Activated CD4-positive, alpha-beta T cell treated with anti-CD3 and anti-CD28 coated beads for 24 hours (primary cell): Measurements from ENCODE around the gene MED29.

Experiments used
- DNase-seq, 2 donors: peaks; one replicate each; pipeline ENCODE4 v3.0.0-alpha.2; 2020; ENCODE audit warnings: low read depth in 2 of 2

Gene MED29

DNA sequence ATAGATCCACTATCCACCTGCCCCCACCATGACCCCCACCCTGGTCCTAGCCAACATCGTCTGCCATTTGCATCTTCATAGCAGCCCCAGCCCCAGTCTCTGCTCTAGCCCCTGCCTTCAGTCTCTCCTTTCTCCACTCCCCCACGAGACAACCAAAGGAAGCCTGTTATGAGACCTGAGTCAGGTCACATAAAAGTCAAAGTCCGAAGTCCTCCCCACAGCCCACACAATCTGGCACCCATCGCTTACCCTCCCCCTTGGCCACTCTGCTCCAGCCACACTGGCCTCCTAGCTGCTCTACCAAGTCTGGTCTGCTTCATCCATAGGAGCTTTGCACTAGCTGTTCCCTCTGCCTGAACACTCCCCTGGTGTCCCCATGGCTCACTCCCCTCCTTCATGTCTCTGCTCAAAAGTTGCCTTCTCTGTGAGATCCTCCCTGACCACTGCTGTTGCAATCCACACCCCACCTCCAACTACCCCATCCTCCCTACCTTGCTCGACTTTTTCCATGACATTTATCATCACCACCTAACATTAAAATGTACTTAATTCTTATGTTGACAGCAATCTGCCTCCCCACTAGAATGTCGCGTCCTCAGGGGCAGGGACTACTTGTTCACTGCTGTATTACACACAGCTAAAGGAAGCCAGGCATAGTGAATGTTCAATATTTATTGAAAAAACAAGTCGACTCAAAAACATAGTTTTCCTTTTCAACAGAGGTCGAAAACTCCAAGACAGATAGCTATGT lies 20.1 kb downstream of the MED29 start:
- no peak for DNase-seq

DNA sequence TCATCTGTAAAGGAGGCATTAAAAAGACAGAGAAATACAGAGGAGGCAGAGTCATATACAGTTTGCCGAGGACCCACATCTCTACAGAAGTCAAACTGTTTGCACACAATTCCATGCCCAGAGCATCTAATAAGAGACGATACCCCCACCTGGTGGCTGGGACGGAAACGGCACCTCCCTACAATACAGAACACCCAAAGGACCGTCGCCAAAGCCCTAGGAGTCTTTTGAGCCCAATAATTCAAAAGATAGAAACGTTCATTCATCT lies 20.6 kb downstream of the MED29 start:
- DNase-seq: peak; percentile 86 to 89

DNA sequence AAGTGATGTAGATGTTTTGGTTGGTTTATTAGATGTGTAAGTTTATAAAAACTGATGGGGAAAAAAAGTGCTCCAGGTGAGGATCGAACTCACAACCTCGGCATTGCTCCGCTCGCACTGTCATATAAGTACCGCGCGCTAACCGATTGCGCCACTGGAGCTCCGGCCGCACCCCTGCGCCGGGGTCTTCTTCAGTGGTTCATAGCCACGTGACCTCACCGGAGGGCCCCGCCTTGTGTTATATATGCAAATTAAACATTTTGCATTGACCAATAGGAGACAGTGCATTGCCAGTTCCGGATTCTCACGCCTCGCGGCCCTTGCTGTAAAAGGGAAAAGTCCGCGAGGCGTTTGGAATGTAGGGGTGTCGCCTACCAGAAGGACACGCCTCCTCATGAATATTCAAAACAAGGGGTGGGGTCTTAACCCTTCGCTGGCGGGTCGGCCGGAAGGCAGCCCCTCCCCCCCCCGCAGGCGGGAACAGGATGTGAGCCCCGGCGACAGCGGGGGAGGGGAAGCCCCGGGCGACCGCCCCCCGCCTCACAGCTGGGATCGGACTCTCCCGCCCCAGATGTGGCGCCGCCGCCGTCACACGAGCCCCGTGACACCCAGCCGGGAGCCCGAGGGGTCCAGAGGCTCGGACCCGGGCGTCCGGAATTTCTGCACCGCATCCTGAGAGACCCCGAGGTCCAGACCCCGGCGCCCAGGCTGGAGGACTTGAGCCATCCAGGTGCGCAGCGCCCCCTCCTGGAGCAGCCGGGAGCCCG lies 21.1 kb downstream of the MED29 start, which contains the start of gene PLEKHG2:
Gene PLEKHG2, plus strand, starts transcription at position 570 of the 767 bp plus-strand sequence. CDS start 1,418 bp downstream, outside the sequence.
- peak; percentile 95 to 96 for DNase-seq

DNA sequence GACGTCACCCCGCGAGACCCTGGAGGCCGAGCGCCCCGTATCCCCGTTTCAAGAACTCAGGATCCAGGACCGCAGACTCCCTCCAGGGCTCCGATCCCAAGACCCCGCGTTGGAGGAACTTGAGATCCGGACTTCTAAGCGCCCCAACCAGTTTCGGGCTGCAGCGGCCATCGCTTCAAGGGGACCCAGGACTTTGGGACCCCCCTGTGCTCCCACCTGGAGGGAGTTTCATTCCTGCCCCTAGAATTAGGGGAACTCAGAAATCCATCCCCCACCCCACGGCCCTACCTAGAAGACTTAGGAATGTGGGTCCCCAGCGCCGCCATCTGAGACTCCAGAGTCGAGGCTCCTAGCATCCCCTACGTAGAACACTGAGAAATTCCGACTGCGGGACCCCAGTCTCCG lies 21.7 kb downstream of the MED29 start:
- no peak for DNase-seq

DNA sequence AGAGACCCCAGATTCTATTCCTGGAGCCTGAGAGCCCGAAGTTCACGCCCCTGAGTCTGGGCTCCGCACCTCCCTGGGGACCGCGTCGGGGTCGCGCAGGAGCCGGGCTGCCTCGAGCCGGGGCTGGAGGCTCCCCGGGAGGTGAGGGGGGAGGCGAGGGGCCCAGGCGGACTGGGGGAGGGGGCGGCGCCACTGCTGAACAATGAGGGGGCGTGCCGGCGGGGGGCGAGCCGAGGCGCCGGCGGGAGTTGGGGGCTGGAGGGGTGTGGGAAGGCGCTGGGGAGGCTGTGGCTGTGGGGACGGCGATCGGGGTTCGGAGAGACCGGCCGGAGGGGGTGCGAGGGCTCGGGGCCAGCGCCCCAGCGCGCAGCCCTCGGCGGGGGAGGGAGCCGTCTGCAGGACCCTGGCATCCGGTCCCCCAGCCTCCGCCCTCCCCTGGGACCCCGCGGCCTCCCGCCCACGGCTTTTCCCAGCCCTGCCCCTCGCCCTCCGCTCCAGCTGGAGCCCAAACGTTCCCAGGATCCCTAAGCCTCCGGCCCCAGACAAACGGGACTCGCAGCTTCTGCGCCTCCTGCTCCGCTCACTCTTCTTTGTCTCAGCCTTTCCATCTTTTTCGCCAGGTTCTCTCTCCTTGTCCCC lies 22.2 kb downstream of the MED29 start:
- no peak for DNase-seq

DNA sequence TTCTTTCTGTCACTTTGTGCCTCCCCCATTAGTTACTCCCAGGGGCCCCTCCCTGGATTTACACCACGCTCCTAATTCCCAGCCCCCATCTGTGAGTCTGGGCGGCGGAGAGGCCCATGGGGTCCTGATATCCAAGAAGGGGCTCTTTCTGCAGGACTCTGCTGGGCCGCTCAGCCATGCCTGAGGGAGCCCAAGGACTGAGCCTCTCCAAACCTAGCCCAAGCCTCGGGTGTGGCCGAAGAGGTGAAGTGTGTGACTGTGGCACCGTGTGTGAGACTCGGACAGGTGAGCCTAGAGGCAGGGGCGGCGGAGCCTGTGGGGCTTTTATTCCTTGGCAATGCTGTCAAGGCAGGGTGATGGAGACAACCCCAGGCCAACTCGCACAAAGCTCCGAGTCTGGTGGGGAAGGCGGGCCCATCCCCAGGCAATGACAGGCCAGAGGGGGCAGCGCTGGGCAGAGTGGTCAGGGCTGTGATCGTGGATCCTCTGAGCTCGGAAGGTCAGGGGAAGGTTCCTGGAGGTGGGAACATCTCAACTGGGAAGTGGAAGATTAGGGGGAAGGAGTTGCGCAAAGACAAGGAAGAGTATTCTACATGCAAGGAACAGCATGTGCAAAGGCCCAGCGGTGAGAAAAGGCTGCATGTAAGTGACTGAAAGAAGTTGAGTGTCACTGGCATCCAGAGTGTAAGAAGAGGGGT lies 22.9 kb downstream of the MED29 start:
- DNase-seq: no peak

DNA sequence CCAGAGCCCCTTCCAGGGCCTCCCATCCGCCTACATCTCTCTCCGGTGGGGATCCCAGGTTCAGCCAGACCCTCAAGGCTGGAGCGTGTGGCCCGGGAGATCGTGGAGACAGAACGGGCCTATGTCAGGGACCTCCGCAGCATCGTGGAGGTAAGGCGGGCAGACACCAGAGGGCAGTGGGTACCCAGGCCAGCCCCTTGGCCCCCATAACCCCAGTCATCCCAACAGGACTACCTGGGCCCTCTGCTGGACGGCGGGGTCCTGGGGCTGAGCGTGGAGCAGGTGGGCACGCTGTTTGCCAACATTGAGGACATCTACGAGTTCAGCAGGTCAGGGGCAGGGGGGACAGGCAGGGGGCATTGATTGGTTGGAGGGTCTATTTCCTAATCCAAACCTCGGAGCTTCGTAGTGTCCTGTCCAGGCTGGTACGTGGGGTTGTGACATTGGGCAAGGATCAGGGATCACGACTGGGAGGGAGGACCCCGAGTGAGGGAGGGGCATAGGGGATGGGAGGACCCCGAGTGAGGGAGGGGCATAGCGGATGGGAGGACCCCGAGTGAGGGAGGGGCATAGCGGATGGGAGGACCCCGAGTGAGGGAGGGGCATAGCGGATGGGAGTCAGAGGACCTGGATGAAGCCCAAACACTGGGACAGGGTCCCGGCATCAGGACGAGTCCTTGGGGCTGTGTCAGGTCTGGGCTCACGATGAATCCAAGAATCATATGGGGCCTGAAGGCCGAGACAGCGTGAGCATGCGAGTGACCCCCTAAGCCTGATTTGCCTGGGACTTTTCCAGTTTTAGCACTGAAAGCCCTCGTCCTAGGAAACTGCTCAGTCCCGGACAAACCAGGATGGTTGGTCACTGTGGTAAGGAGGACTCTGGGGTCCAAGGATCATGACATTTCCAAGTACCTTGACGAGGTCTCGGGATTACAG lies 24.2 kb downstream of the MED29 start:
- DNase-seq: no peak

DNA sequence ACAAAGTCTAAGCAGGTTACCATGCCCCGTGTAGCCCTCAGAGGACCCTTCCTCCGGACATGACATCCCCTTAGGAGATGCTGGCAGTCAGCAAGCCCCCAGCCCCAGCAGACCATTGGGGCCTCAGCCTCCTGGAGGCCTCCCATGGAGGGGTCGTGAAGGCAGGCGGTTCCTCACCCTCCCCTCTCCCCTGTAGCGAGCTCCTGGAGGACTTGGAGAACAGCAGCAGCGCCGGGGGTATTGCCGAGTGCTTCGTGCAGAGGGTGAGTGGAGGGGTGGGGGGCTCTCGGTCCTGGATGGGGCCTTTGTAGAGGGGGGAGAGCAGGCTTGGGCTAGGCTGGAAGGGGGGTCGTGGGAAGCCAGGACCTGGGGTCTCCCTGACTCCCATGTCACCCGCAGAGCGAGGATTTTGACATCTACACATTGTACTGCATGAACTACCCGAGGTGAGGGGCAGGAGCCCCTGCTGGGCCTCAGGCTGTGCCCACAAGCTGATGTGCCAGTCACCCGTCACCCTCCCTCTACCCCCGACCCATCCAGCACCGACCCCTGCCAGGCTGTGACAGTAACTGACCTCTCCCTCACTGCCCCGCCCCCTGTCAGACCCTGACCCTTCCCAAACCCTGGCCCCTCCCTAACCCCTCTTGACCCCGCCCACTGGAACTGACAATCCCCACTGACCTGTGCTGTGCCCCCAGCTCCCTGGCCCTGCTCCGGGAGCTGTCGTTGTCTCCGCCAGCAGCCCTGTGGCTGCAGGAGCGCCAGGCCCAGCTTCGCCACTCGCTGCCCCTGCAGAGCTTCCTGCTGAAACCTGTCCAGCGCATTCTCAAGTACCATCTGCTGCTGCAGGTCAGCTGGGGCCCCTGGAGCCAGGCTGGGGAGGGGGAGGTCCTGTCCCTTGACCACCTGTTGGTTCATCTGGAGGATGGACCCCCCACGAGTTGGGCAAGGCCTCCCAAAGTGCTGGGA lies 25.3 kb downstream of the MED29 start:
- DNase-seq: no peak

DNA sequence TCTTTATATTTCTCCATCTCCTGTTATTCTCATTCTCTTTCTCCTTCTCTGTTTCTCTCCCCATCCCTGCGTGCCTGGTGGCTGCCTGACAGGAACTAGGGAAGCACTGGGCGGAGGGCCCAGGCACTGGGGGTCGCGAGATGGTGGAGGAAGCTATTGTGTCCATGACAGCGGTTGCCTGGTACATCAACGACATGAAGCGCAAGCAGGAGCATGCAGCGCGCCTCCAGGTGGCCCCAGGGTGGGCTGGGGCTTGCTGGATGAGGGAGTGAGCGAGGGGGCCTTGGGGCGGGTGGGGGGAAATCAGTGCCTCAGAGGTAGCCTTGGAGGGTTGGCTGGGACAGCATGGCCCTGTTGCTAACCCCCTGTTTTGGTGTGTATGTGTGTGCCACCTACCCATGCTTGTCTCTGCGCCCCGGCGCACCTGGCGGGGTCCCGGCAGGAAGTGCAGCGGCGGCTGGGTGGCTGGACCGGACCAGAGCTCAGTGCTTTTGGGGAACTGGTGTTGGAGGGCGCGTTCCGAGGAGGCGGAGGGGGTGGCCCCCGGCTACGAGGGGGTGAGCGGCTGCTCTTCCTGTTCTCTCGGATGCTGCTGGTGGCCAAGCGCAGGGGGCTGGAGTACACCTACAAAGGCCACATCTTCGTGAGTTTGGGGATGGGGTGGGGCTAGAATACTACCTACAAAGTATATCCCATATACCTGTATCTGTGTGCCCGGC lies 26.4 kb downstream of the MED29 start:
- no peak for DNase-seq

DNA sequence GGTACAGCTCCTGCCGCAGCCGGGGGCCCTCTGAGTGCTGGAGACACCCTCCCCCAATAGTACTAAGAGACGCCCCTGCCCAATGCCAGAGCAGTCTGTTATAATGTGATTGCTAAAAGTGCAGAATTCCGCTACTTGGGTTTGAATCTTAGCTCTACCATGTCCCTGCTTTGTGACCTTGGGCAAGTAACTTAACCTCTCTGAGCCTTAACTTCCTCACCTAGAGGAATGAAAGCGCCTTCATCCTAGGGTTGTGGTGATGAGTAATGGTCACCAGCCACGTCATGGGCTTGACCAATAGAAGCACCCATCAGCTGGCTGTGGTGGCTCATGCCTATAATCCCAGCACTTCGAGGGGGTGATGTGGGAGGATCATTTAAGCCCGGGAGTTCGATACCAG lies 27.8 kb downstream of the MED29 start:
- no peak for DNase-seq

DNA sequence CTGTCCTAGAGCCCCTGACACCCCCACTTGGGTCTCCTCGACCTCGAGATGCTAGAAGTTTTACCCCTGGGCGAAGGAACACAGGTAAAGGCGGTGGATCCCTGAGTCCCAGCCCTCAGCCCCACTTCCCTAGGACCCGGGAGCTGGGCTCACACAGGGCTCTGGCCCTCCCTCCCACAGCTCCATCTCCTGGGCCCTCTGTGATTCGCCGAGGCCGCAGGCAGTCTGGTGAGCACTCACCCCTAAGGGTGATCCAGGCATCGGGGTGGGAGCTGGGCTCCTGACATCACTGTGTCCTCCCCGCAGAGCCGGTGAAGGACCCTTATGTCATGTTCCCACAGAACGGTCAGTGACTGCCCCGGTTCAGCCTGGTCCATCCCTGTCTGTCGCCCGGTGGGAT lies 29.6 kb downstream of the MED29 start:
- no peak for DNase-seq

DNA sequence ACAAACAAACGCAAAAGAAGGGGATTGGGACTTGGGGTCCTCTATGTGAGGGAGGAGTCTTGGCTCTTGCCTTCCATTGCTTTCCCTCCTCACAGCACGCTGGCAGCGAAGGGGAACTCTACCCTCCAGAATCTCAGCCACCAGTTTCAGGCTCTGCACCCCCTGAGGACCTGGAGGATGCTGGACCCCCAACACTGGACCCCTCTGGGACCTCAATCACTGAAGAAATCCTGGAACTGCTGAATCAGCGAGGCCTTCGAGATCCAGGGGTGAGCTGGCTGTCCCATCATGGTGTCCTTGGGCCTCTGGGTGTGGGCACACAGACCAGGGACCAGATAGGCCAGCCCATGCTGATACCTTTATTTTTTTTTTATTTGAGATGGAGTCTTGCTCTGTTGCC lies 30.8 kb downstream of the MED29 start:
- no peak for DNase-seq

DNA sequence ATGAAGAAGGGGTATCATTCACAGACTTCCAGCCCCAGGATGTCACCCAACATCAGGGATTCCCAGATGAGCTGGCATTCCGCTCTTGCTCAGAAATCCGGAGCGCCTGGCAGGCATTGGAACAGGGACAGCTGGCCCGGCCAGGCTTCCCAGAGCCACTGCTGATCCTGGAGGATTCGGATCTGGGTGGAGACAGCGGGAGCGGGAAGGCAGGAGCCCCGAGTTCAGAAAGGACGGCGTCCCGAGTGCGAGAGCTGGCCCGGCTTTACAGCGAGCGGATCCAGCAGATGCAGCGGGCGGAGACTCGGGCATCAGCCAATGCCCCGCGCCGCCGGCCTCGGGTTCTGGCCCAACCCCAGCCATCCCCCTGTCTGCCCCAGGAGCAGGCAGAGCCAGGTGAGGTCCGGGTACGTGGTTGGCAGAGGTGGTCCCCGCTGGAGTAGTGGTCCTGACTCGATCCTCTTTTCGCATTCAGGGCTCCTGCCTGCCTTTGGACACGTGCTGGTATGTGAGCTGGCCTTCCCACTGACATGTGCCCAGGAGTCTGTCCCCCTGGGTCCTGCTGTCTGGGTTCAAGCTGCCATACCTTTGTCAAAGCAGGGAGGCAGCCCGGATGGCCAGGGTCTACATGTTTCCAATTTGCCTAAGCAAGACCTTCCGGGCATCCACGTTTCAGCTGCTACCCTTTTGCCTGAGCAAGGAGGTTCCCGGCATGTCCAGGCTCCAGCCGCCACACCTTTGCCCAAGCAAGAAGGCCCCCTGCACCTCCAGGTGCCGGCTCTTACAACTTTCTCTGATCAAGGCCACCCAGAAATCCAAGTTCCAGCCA lies 32.3 kb downstream of the MED29 start:
- DNase-seq: no peak

DNA sequence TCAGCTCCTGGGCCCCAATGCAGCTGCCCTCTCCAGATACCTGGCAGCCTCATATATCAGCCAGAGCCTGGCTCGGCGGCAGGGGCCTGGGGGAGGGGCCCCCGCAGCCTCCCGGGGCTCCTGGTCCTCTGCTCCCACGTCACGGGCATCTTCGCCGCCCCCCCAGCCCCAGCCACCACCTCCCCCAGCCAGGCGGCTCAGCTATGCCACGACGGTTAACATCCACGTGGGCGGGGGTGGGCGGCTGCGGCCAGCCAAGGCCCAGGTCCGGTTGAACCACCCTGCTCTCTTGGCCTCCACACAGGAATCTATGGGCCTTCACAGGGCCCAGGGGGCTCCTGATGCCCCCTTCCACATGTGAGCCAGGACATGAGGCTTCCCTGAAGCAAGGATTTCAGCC lies 33.8 kb downstream of the MED29 start:
- DNase-seq: no peak

DNA sequence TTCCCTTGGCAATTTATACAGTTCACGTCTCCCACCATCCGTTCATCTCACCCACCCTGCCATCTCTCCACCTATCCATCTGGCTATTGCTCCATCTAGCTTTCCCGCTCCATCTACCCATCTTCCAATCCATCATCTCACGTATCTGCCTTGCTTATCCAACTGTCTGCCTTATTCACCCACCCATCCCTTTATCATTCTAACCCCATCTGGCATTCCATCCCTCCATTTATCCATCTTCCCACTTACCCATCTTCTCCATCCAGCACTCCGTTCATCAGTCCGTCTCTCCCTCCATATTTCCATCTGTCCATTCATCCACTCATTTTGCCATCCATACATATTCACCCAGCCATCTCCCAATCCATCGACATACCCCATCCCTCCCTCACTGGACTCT lies 34.6 kb downstream of the MED29 start:
- DNase-seq: no peak

DNA sequence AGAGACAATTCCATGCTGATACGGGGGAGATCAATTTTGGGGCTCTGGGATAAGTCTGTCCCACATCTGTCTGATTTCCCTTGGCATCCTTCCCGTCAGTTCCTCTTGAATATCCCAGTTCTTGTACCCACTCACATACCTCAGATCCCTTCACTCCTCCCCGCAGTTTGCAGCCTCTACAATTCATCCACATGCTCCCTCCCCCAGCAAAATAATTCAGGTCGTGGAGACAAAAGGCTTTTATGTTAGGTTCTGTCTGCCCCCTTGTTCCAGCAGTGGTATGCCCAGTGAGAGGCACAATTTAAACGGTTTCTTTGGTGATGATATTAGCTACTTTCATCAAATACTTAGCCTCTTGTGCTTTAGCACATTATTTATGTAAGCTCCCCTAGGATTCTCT lies 35.0 kb downstream of the MED29 start:
- no peak for DNase-seq

DNA sequence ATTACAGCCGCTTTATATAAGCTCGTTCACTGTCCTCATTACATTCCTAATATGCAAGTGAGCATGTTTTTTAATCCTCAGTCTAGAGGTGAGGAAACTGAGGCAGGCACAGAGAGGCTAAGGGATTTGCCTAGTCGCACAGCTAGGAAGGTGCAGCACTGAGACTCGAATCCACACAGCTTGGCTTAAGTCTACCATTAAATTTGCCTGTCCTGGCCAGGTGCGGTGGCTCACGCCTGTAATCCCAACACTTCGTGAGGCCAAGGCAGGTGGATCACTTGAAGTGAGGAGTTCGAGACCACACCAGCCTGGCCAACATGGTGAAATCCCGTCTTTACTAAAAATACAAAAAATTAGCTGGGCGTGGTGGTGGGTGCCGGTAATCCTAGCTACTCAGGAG lies 36.5 kb downstream of the MED29 start:
- DNase-seq: no peak

DNA sequence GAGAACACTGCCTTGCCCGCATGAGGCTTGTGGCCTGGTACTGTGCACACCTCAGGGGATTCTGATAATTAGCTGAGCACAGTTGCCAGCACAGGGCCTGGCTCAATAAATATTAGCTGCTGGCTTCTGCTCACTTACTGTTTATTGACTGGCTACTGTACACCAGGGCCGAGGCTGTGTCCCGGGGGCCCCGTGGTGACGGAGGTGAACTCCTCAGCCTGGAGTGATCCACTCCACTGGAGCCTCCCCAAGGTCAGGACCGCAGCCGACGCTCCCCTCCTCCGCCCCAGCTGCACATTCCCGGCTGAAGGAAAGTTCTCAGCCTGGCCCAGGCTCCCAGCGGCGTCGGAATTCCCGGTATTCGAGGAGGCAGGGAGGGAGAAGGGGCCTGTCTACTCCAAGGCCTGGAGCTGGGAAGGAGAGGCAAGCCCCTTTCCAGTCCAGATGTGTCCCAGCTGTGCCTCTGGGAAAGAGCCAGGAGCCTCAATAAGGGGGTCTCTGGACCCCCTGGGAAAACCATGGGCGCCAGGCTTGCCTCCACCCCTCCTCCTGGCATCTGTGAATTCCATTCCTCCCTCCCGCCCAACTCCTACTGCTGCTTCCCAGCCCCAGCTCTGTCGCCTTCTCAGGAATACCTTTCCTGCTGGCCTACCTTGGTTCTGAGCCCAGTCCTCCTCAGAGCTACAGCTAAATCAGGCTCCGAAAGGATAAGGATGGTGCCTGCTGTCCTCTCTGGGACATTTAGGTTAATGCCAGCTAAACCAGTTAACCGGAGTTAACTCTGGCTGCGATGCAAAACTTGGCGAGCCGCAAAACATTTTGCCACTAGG lies 37.3 kb downstream of the MED29 start:
- DNase-seq: no peak
